DOHH2 (cell line): ENCODE measurements around the gene ZNF532.

Experiments used
- EZH2phosphoT487 ChIP-seq: fragments of 200-600 bp; sonication (generic); IDR thresholded peaks from 2 replicates; pipeline ENCODE4 v1.6.1; 2017; ENCODE audit warnings: borderline replicate concordance, mild to moderate bottlenecking, antibody characterized with exemption, low read length, moderate library complexity, mixed read lengths
- TF ChIP-seq, protein P1 (sequence below): fragments of 200-600 bp; sonication (generic); IDR thresholded peaks from one replicate; pipeline ENCODE4 v1.5.1; 2014; ENCODE audit warnings: antibody characterized with exemption, mild to moderate bottlenecking, low read depth, low read length; ENCODE audit not compliant: poor library complexity, severe bottlenecking

- TF ChIP-seq, protein P1, sequence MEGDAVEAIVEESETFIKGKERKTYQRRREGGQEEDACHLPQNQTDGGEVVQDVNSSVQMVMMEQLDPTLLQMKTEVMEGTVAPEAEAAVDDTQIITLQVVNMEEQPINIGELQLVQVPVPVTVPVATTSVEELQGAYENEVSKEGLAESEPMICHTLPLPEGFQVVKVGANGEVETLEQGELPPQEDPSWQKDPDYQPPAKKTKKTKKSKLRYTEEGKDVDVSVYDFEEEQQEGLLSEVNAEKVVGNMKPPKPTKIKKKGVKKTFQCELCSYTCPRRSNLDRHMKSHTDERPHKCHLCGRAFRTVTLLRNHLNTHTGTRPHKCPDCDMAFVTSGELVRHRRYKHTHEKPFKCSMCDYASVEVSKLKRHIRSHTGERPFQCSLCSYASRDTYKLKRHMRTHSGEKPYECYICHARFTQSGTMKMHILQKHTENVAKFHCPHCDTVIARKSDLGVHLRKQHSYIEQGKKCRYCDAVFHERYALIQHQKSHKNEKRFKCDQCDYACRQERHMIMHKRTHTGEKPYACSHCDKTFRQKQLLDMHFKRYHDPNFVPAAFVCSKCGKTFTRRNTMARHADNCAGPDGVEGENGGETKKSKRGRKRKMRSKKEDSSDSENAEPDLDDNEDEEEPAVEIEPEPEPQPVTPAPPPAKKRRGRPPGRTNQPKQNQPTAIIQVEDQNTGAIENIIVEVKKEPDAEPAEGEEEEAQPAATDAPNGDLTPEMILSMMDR, result no peak
- no peak for TF ChIP-seq EZH2phosphoT487
Measured at GRCh38 chr18:58947136-58947732, 82.6 kb downstream of the ZNF532 start.
